ENCODE results near the gene TTF2. TPM values are rescaled to one million over a fixed set of nuclear protein-coding genes. Genes with fewer than 3 reads are reported as not detected.

The TTF2 gene
- total RNA-seq, 4 donors from 2014 or later = 9.7 to 15.2 (median 12.2) TPM

GRCh38 chr1:117104986-117105385, 44.9 kb downstream of the TTF2 start:
- Histone ChIP-seq H3K9me3 (no peaks in the 10 kb centered on the region), H3K27ac (no peak overlapping the region), H3K4me3 (no peak overlapping the region), H3K36me3 (no peaks in the 10 kb centered on the region), H3K27me3 (no peaks in the 10 kb centered on the region), H3K4me1 (peaks cover 6 to 8% of the 10 kb centered on the region in 2 donors)
- intact Hi-C loops (cut with DNase I; ENCODE audit: low total_unique reads) (no loop called here), in situ Hi-C loops (cut with MboI; ENCODE audit: low sequenced_read_pairs in 4 of 4) (no loop called here)
- ATAC-seq (no peak), DNase-seq (no peak)
- no peak for TF ChIP-seq POLR2A (IDR thresholded peaks at IDR 0.05)
- no peak for TF ChIP-seq CTCF (IDR thresholded peaks at IDR 0.05 in 4 of 5, conservative IDR thresholded peaks at IDR 0.05 in 1 of 5)

GRCh38 chr1:117105722-117106121, 45.6 kb downstream of the TTF2 start:
- Histone ChIP-seq H3K4me1 (peaks cover 6 to 8% of the 10 kb centered on the region in 2 donors), H3K4me3 (no peak overlapping the region), H3K36me3 (no peaks in the 10 kb centered on the region), H3K27me3 (no peaks in the 10 kb centered on the region), H3K27ac (no peak overlapping the region), H3K9me3 (no peaks in the 10 kb centered on the region)
- in situ Hi-C loops (cut with MboI; ENCODE audit: low sequenced_read_pairs in 4 of 4) = no loop called here
- DNase-seq = no peak
- no peak for ATAC-seq
- TF ChIP-seq POLR2A (IDR thresholded peaks at IDR 0.05) = no peak
- TF ChIP-seq CTCF (IDR thresholded peaks at IDR 0.05 in 4 of 5, conservative IDR thresholded peaks at IDR 0.05 in 1 of 5) = no peak
- intact Hi-C loops (cut with DNase I; ENCODE audit: low total_unique reads) = no loop called here

GRCh38 chr1:117106478-117106877, 46.4 kb downstream of the TTF2 start:
- H3K4me1 ChIP-seq = peaks cover 2 to 4% of the 10 kb centered on the region in 2 donors
- no peak overlapping the region for H3K4me3 ChIP-seq
- intact Hi-C loops (cut with DNase I; ENCODE audit: low total_unique reads) (no loop called here), in situ Hi-C loops (cut with MboI; ENCODE audit: low sequenced_read_pairs in 4 of 4) (no loop called here)
- H3K27ac ChIP-seq = no peak overlapping the region
- no peak for ATAC-seq
- no peaks in the 10 kb centered on the region for H3K9me3 ChIP-seq
- DNase-seq = no peak
- TF ChIP-seq CTCF (IDR thresholded peaks at IDR 0.05 in 4 of 5, conservative IDR thresholded peaks at IDR 0.05 in 1 of 5) = no peak
- TF ChIP-seq POLR2A (IDR thresholded peaks at IDR 0.05) = no peak
- no peaks in the 10 kb centered on the region for H3K27me3 ChIP-seq
- no peaks in the 10 kb centered on the region for H3K36me3 ChIP-seq

- Histone ChIP-seq H3K4me1 (no peaks in the 10 kb centered on the region), H3K9me3 (no peaks in the 10 kb centered on the region), H3K27me3 (no peaks in the 10 kb centered on the region), H3K27ac (peak overlapping the region in 1 of 4 donors; percentile 4), H3K36me3 (peaks cover 0 to 4% of the 10 kb centered on the region in 2 donors), H3K4me3 (no peak overlapping the region)
- intact Hi-C loops (cut with DNase I; ENCODE audit: low total_unique reads) = no loop called here
- ATAC-seq (no peak), DNase-seq (no peak)
- no peak for TF ChIP-seq POLR2A (IDR thresholded peaks at IDR 0.05)
- no peak for TF ChIP-seq CTCF (IDR thresholded peaks at IDR 0.05 in 4 of 5, conservative IDR thresholded peaks at IDR 0.05 in 1 of 5)
- in situ Hi-C loops (cut with MboI; ENCODE audit: low sequenced_read_pairs in 4 of 4) = no loop called here
These were observed 47.2 kb downstream of the TTF2 start for GRCh38 chr1:117107364-117107763.

GRCh38 chr1:117110774-117111173, 50.6 kb downstream of the TTF2 start:
- in situ Hi-C loops (cut with MboI; ENCODE audit: low sequenced_read_pairs in 4 of 4) (no loop called here), intact Hi-C loops (cut with DNase I; ENCODE audit: low total_unique reads) (no loop called here)
- no peaks in the 10 kb centered on the region for H3K9me3 ChIP-seq
- H3K27ac ChIP-seq = no peak overlapping the region
- TF ChIP-seq POLR2A (IDR thresholded peaks at IDR 0.05) (no peak), CTCF (IDR thresholded peaks at IDR 0.05 in 4 of 5, conservative IDR thresholded peaks at IDR 0.05 in 1 of 5) (no peak)
- no peaks in the 10 kb centered on the region for H3K27me3 ChIP-seq
- ATAC-seq = no peak
- no peak overlapping the region for H3K4me3 ChIP-seq
- H3K36me3 ChIP-seq = peaks cover 0 to 36% of the 10 kb centered on the region in 2 donors
- no peak for DNase-seq
- H3K4me1 ChIP-seq = peaks cover 0 to 4% of the 10 kb centered on the region in 2 donors
